ENCODE measurements around the gene KRT78.

Gene KRT78

DNA sequence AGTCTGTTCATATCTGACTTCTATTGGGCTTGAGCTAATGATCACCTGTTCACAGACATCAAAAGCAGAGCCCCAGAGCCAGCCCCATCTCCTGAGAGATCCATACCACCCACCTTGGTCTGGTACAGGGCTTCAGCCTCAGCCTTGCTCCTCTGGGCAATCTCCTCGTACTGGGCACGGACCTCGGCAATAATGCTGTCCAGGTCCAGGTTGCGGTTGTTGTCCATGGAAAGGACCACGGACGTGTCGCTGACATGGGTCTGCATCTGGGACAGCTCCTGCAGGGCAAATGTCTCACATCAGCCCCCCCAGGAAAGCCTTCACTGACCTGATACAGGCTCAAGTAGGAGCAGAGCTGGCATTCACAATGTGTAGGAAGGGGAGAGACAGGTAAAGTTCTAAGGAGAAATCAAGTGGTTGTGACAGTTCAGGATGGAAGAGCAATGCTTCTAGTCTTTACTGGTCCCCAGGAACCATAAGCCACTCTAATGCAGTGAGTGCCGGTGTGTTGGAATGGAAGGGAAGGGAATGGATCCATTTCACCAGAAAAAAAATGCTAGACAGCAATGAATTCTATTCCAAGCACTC is 40.1 kb downstream of the KRT78 start:
- in situ Hi-C loops (cut with MboI; ENCODE audit: low sequenced_read_pairs, unreplicated experiment): no loop called here
- TF ChIP-seq, protein P1, sequence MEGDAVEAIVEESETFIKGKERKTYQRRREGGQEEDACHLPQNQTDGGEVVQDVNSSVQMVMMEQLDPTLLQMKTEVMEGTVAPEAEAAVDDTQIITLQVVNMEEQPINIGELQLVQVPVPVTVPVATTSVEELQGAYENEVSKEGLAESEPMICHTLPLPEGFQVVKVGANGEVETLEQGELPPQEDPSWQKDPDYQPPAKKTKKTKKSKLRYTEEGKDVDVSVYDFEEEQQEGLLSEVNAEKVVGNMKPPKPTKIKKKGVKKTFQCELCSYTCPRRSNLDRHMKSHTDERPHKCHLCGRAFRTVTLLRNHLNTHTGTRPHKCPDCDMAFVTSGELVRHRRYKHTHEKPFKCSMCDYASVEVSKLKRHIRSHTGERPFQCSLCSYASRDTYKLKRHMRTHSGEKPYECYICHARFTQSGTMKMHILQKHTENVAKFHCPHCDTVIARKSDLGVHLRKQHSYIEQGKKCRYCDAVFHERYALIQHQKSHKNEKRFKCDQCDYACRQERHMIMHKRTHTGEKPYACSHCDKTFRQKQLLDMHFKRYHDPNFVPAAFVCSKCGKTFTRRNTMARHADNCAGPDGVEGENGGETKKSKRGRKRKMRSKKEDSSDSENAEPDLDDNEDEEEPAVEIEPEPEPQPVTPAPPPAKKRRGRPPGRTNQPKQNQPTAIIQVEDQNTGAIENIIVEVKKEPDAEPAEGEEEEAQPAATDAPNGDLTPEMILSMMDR (IDR thresholded peaks at IDR 0.05; ENCODE audit: borderline replicate concordance, control extremely low read depth, extremely low read depth, insufficient read depth, missing control alignments): no peak
- DNase-seq (ENCODE audit: low spot score): no peak

GRCh38 chr12:52807544-52808470 is 41.0 kb downstream of the KRT78 start:
- in situ Hi-C loops (cut with MboI; ENCODE audit: low sequenced_read_pairs, unreplicated experiment): no loop called here
- TF ChIP-seq, protein P1 (IDR thresholded peaks at IDR 0.05; ENCODE audit: borderline replicate concordance, control extremely low read depth, extremely low read depth, insufficient read depth, missing control alignments): no peak
- DNase-seq (ENCODE audit: low spot score): no peak

DNA sequence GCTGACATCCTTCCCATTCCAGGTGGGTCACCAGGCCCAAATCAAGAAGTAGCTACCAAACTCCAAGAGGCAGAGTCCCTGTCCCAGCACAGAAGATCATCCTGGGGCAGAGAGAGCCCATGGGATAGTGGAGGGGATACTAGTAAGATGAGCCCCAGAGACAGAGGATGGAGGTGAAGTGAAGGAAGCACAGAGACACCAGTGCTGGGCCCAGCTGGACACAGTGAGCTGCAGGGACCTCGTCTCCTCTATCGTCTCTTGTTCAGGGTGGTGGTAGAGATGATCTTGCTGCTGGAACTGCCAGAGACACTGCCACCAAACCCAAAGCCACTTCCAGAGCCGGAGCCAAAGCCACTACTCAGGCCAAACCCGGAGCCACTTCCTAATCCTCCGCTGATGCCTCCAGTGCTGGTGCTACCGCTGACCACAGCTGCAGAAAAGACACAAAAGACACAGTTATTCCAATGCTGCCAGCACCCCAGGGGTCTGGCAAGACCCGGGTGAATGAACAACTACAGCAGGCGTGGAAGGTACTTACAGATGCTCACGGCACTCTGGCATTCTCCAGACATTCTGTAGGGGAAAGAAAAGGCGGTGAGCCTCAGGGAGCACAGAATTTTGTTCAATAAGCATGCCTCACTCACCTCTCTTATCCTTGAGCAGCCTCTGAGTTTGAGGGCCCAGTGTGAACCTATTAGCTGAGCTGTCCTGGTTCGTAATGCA is 41.8 kb downstream of the KRT78 start:
- in situ Hi-C loops (cut with MboI; ENCODE audit: low sequenced_read_pairs, unreplicated experiment): no loop called here
- no peak for DNase-seq (ENCODE audit: low spot score)
- TF ChIP-seq, protein P1 (IDR thresholded peaks at IDR 0.05; ENCODE audit: borderline replicate concordance, control extremely low read depth, extremely low read depth, insufficient read depth, missing control alignments): no peak

DNA sequence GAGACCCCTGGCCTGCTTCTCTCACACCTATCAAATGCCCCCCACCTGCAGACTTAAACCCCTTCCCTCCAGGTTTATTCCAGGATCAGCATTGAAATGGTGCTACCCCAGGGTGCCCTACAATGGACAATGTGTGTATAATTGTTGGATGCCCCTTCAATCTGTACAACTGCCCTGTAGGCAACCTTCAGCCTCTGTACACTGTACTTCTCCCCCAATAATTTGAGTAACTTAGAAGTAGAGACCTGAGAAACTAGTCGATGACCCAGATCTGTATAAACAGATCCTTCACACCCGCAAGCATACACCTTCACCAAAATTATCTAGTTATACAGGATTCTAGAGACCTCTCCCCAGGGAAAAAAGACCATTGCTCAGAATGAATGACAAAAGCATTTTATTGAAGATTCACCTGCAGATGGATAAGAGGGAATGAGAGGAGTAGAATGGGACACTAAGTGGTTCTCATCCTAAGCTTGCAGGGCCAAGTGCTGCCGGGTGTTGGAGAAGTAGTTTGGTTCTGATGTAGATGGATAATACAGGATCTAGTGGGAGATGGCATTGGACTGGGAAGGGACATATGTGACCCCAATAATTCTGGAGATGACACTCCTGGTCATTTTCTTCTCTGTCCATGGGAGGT is 42.5 kb downstream of the KRT78 start:
- TF ChIP-seq, protein P1 (IDR thresholded peaks at IDR 0.05; ENCODE audit: borderline replicate concordance, control extremely low read depth, extremely low read depth, insufficient read depth, missing control alignments): no peak
- in situ Hi-C loops (cut with MboI; ENCODE audit: low sequenced_read_pairs, unreplicated experiment): no loop called here
- no peak for DNase-seq (ENCODE audit: low spot score)

- TF ChIP-seq, protein P1 (IDR thresholded peaks at IDR 0.05; ENCODE audit: borderline replicate concordance, control extremely low read depth, extremely low read depth, insufficient read depth, missing control alignments): no peak
- in situ Hi-C loops (cut with MboI; ENCODE audit: low sequenced_read_pairs, unreplicated experiment): no loop called here
- no peak for DNase-seq (ENCODE audit: low spot score)
These were observed 43.1 kb downstream of the KRT78 start for GRCh38 chr12:52805739-52806138.

DNA sequence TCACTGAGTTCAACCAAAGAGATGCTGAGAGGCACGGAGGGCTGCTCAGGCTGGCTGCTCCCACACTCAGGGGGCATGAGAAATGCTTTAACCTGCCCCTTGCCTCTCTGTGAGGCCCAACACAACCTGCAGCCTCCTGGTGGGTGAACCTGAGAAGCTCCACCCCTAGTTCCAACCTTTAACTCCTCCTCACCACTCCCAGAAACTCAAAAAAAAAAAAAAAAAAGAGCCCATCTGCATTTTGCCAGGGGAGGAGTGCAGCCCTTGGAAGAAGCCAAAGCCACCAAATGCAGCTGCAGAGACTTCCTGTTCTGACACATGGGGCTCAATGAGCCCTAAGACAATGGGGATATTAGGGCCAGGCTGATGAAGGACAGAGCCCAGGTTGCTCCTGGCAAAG is 43.8 kb downstream of the KRT78 start:
- in situ Hi-C loops (cut with MboI; ENCODE audit: low sequenced_read_pairs, unreplicated experiment): no loop called here
- no peak for DNase-seq (ENCODE audit: low spot score)
- TF ChIP-seq, protein P1 (IDR thresholded peaks at IDR 0.05; ENCODE audit: borderline replicate concordance, control extremely low read depth, extremely low read depth, insufficient read depth, missing control alignments): no peak

All from GM13976 (cell line).